Endothelial cell of umbilical vein (primary cell): ENCODE measurements around the gene APMAP. TPM values are rescaled to one million over a fixed set of nuclear protein-coding genes. Genes with fewer than 3 reads are reported as not detected.

Source experiments
- BruUV-seq: library from RNA; stranded (reverse); fragments of 400-500 nt; replicated peaks from 2 replicates; lab custom pipeline; 2021; lab: Mats Ljungman, UMichigan
- CTCF ChIA-PET: fragments of 300-600, 350-600 bp; sonication (Branson Sonifier 250); formaldehyde crosslinking; loops from one replicate; lab custom pipeline; 2021; ENCODE audit warnings: antibody characterized with exemption, inconsistent platforms; lab: Charles Lee
- POLR2A ChIA-PET: fragments of 300-600, 350-600 bp; sonication (Branson Sonifier 250); formaldehyde crosslinking; loops from one replicate; lab custom pipeline; 2021; ENCODE audit warnings: antibody characterized with exemption, inconsistent platforms; lab: Charles Lee
- DNase-seq: peaks from one replicate; pipeline ENCODE4 v3.0.0-alpha.2; 2011; ENCODE audit warnings: low read depth, low spot score
- FAIRE-seq: peaks from 2 replicates; lab custom pipeline; 2011; peaks lifted over from hg19 to GRCh38; lab: Jason Lieb, UNC
- H2AFZ ChIP-seq: 2 replicates; pipeline ENCODE4 v1.6.0; 2012; ENCODE audit warnings: low read depth, low read length, control low read depth, inconsistent platforms
- H3K27ac ChIP-seq: 2 replicates; pipeline ENCODE4 v1.5.1; 2011; ENCODE audit warnings: low read depth, mild to moderate bottlenecking, control low read depth, low read length, moderate library complexity; ENCODE audit not compliant: insufficient read depth
- H3K27me3 ChIP-seq, 2 experiments: 2 replicates each; pipeline versions ENCODE4 v1.6.0 to v1.6.1; 2011; ENCODE audit warnings: low read length in 2 of 2, mixed read lengths in 1 of 2; ENCODE audit not compliant: control insufficient read depth in 2 of 2, insufficient read depth in 2 of 2
- H3K36me3 ChIP-seq, 2 experiments: 2 replicates in 1 of 2; 3 replicates in 1 of 2; pipeline ENCODE4 v1.5.1; 2011; ENCODE audit warnings: low read length in 2 of 2, mild to moderate bottlenecking in 1 of 2, moderate library complexity in 1 of 2; ENCODE audit not compliant: control insufficient read depth in 2 of 2, insufficient read depth in 2 of 2; ENCODE audit errors: extremely low read depth in 1 of 2
- H3K4me1 ChIP-seq: 3 replicates; pipeline ENCODE4 v1.5.1; 2011; ENCODE audit warnings: mild to moderate bottlenecking, low read length; ENCODE audit not compliant: control insufficient read depth, insufficient read depth; ENCODE audit errors: extremely low read depth
- H3K4me2 ChIP-seq: 2 replicates; pipeline ENCODE4 v1.6.1; 2011; ENCODE audit warnings: low read length, control low read depth, mixed read lengths; ENCODE audit not compliant: insufficient read depth
- H3K4me3 ChIP-seq, 3 experiments: fragments of 200-600 bp in 1 of 3; sonication (generic), shearing (Covaris generic) in 1 of 3; replicated peaks in 1 of 3; 2 replicates each; pipeline ENCODE4 v1.5.1; 2011 to 2016; ENCODE audit warnings: control low read depth in 3 of 3, low read length in 3 of 3, mild to moderate bottlenecking in 2 of 3, inconsistent platforms in 1 of 3, low read depth in 1 of 3, moderate library complexity in 1 of 3; ENCODE audit not compliant: insufficient read depth in 1 of 3
- H3K79me2 ChIP-seq: 2 replicates; pipeline ENCODE4 v1.6.0; 2012; ENCODE audit warnings: low read length, inconsistent platforms; ENCODE audit not compliant: control insufficient read depth, insufficient read depth
- H3K9ac ChIP-seq: replicated peaks from 2 replicates; pipeline ENCODE3; 2011; ENCODE audit warnings: low read length, control low read depth; ENCODE audit not compliant: insufficient read depth; ENCODE audit errors: extremely low read depth
- H3K9me1 ChIP-seq: replicated peaks from 3 replicates; pipeline ENCODE4 v1.6.0; 2011; ENCODE audit warnings: mild to moderate bottlenecking, low read length; ENCODE audit not compliant: control insufficient read depth, insufficient read depth; ENCODE audit errors: extremely low read depth
- H3K9me3 ChIP-seq: replicated peaks from 2 replicates; pipeline ENCODE4 v1.5.1; 2012; ENCODE audit warnings: low read length, inconsistent platforms; ENCODE audit not compliant: control insufficient read depth, insufficient read depth
- H4K20me1 ChIP-seq: replicated peaks from 2 replicates; pipeline ENCODE3; 2011; ENCODE audit warnings: mild to moderate bottlenecking, low read length; ENCODE audit not compliant: control insufficient read depth, insufficient read depth; ENCODE audit errors: extremely low read depth
- CTCF ChIP-seq, 2 donors: IDR thresholded peaks; 1 replicate in 1 of 2; 2 replicates in 1 of 2; pipeline ENCODE4 v1.5.1; 2011; ENCODE audit warnings: low read length in 2 of 2, mild to moderate bottlenecking in 2 of 2, moderate library complexity in 2 of 2, control low read depth in 1 of 2, inconsistent platforms in 1 of 2, low read depth in 1 of 2; ENCODE audit not compliant: insufficient read depth in 1 of 2; ENCODE audit errors: extremely low read depth in 1 of 2
- EZH2 ChIP-seq: IDR thresholded peaks from 2 replicates; pipeline ENCODE4 v1.6.1; 2012; ENCODE audit warnings: borderline replicate concordance, low read depth, mild to moderate bottlenecking, moderate library complexity, low read length, inconsistent platforms; ENCODE audit not compliant: severe bottlenecking
- FOS ChIP-seq: IDR thresholded peaks from 2 replicates; pipeline ENCODE4 v1.6.1; 2011; ENCODE audit warnings: mild to moderate bottlenecking, low read length, moderate library complexity, borderline replicate concordance; ENCODE audit not compliant: insufficient read depth
- GATA2 ChIP-seq: IDR thresholded peaks from 2 replicates; pipeline ENCODE4 v1.7.0; 2011; ENCODE audit warnings: low read depth, mild to moderate bottlenecking, moderate library complexity, mixed read lengths, low read length; ENCODE audit not compliant: insufficient read length, insufficient read depth
- JUN ChIP-seq: IDR thresholded peaks from 2 replicates; pipeline ENCODE4 v1.6.1; 2011; ENCODE audit warnings: borderline replicate concordance, low read depth; ENCODE audit not compliant: insufficient read length, insufficient read depth
- MAX ChIP-seq: IDR thresholded peaks from 2 replicates; pipeline ENCODE4 v1.6.1; 2011; ENCODE audit not compliant: insufficient read depth, insufficient read length
- MYC ChIP-seq: IDR thresholded peaks from one replicate; pipeline ENCODE4 v1.6.1; 2011; ENCODE audit warnings: mild to moderate bottlenecking, low read depth, low read length
- POLR2A ChIP-seq: IDR thresholded peaks from 2 replicates; pipeline ENCODE4 v1.6.1; 2012; ENCODE audit warnings: low read depth, mild to moderate bottlenecking, control low read depth, low read length
- POLR2AphosphoS5 ChIP-seq: IDR thresholded peaks from 2 replicates; pipeline ENCODE4 v1.6.1; 2012; ENCODE audit warnings: low read depth, mild to moderate bottlenecking, control low read depth, low read length, moderate library complexity; ENCODE audit not compliant: insufficient read depth
- dilution Hi-C: fragments of 300-500 bp; cut with MboI; formaldehyde crosslinking; loops from one replicate; pipeline ENCODE4 v1.15.0; 2019; ENCODE audit warnings: low sequenced_read_pairs; ENCODE audit not compliant: extremely low pct_ligation_motif_present
- intact Hi-C: fragments of 100-400 bp; cut with micrococcal nuclease; formaldehyde crosslinking; loops from one replicate; pipeline ENCODE4 v1.10.0; 2022
- polyA plus RNA-seq, 4 experiments: library from polyadenylated mRNA; depleted of rRNA in 3 of 4; stranded (reverse) in 3 of 4; unstranded in 1 of 4; fragments of >200 nt; gene quantifications; 2 replicates each; pipeline versions ENCODE4 v1.2.1 to v1.2.3, GENCODE V29; 2011 to 2012; ENCODE audit warnings: missing spikeins in 1 of 4
- total RNA-seq: library from RNA; stranded (reverse); gene quantifications from 2 replicates; pipeline ENCODE4 v1.2.3, GENCODE V29; 2021

Gene APMAP
- total and polyA plus RNA-seq, 2 donors (not counting 3 experiments of a cell fraction or from before 2014, with no cell fraction given) = 80.7 to 110 TPM

- ChIA-PET CTCF (interaction anchor here (1.1 kb wide), 1 partner anchor 9 kb away, joined by 3 read pairs; no protein-coding TSS in a partner anchor), POLR2A (no interaction called here)
- BruUV-seq = no TSS peak
- no peak for TF ChIP-seq POLR2AphosphoS5
- TF ChIP-seq GATA2 = no peak
- no peak for TF ChIP-seq EZH2
- no peak for TF ChIP-seq FOS
- no peak for TF ChIP-seq POLR2A
- TF ChIP-seq CTCF (IDR thresholded peaks at IDR 0.05; ENCODE audit: extremely low read depth in 1 of 2, insufficient read depth in 1 of 2, low read depth in 1 of 2, low read length in 2 of 2) = no peak
- no peaks in the 10 kb centered on the region for H3K9me1 ChIP-seq
- FAIRE-seq (no peak), DNase-seq (no peak)
- no peaks in the 10 kb centered on the region for H3K4me1 ChIP-seq
- no peak overlapping the region for H3K9ac ChIP-seq
- no peaks in the 10 kb centered on the region for H3K79me2 ChIP-seq
- H3K4me3 ChIP-seq = no peak overlapping the region
- no peak overlapping the region for H3K27ac ChIP-seq
- intact Hi-C loops = no loop called here
- H3K9me3 ChIP-seq = no peaks in the 10 kb centered on the region
- no peak overlapping the region for H3K4me2 ChIP-seq
- no peaks in the 10 kb centered on the region for H4K20me1 ChIP-seq
- H3K36me3 ChIP-seq = no peaks in the 10 kb centered on the region
- dilution Hi-C loops = no loop called here
- no peaks in the 10 kb centered on the region for H3K27me3 ChIP-seq
- H2AFZ ChIP-seq = no peak overlapping the region
Measured at GRCh38 chr20:25018841-25019240, 26.3 kb upstream of the APMAP start.

- H3K9ac ChIP-seq = no peak overlapping the region
- no peak overlapping the region for H3K27ac ChIP-seq
- no peak for FAIRE-seq
- ChIA-PET POLR2A (no interaction called here), CTCF (no interaction called here)
- no peaks in the 10 kb centered on the region for H3K36me3 ChIP-seq
- H4K20me1 ChIP-seq = no peaks in the 10 kb centered on the region
- H2AFZ ChIP-seq = no peak overlapping the region
- H3K4me3 ChIP-seq = no peak overlapping the region
- dilution Hi-C loops (no loop called here), intact Hi-C loops (no loop called here)
- no peak overlapping the region for H3K4me2 ChIP-seq
- TF ChIP-seq CTCF (IDR thresholded peaks at IDR 0.05; ENCODE audit: extremely low read depth in 1 of 2, insufficient read depth in 1 of 2, low read depth in 1 of 2, low read length in 2 of 2) = no peak
- TF ChIP-seq GATA2 = no peak
- TF ChIP-seq EZH2 = no peak
- no peak for TF ChIP-seq MYC
- TF ChIP-seq POLR2AphosphoS5 = no peak
- no peak for TF ChIP-seq FOS
- no peak for TF ChIP-seq POLR2A
- TF ChIP-seq JUN = no peak
- no peak for TF ChIP-seq MAX
- no peaks in the 10 kb centered on the region for H3K9me3 ChIP-seq
- H3K4me1 ChIP-seq = no peaks in the 10 kb centered on the region
- no peak for DNase-seq
- no peaks in the 10 kb centered on the region for H3K27me3 ChIP-seq
- H3K9me1 ChIP-seq = no peaks in the 10 kb centered on the region
- H3K79me2 ChIP-seq = no peaks in the 10 kb centered on the region
- no TSS peak for BruUV-seq
Measured at GRCh38 chr20:25018425-25018824, 25.9 kb upstream of the APMAP start.
